22Rv1 (cell line): ENCODE data around the gene PGK1.
"Not testable (repeated sequence)": the region's sequence is repeated elsewhere in the genome, so short reads cannot be mapped to it uniquely, and the experiment has no call there.

Experiments used
- H3K27ac ChIP-seq: fragments of 450-650 bp; 2 replicates; pipeline ENCODE4 v1.5.1; 2017
- CTCF ChIP-seq: fragments of 450-650 bp; IDR thresholded peaks from 2 replicates; pipeline ENCODE4 v1.5.1; 2017; ENCODE audit warnings: mild to moderate bottlenecking
- ZFX ChIP-seq: fragments of 450-650 bp; IDR thresholded peaks from 2 replicates; pipeline ENCODE4 v1.6.1; 2017; ENCODE audit warnings: antibody characterized with exemption, borderline replicate concordance

Gene PGK1

GRCh38 chrX:78131117-78131516 lies 27.1 kb downstream of the PGK1 start:
- H3K27ac ChIP-seq = no peak overlapping the region
- no peak for TF ChIP-seq ZFX
- no peak for TF ChIP-seq CTCF

GRCh38 chrX:78133238-78133960 lies 29.4 kb downstream of the PGK1 start:
- H3K27ac ChIP-seq = no peak overlapping the region

GRCh38 chrX:78139160-78140123 lies 35.4 kb downstream of the PGK1 start, which contains the start of gene TAF9B:
Gene TAF9B (minus strand): TSS chrX:78139650. CDS start chrX:78139611, 39 bp downstream.
- TF ChIP-seq ZFX = no peak
- no peak for TF ChIP-seq CTCF
- H3K27ac ChIP-seq = peak within 1 kb of the TSS; percentile 50

More at GRCh38 chrX:78133238-78133960, 29.4 kb downstream of the PGK1 start:
- TF ChIP-seq ZFX = no peak
- no peak for TF ChIP-seq CTCF

- TF ChIP-seq ZFX (no peak), CTCF (no peak)
- no peak overlapping the region for H3K27ac ChIP-seq
Observed at GRCh38 chrX:78140206-78140605, 36.2 kb downstream of the PGK1 start.

GRCh38 chrX:78147002-78147540 lies 43.0 kb downstream of the PGK1 start:
- not testable (repeated sequence) for H3K27ac ChIP-seq

GRCh38 chrX:78157373-78157772 lies 53.3 kb downstream of the PGK1 start:
- not testable (repeated sequence) for H3K27ac ChIP-seq

GRCh38 chrX:78157846-78158245 lies 53.8 kb downstream of the PGK1 start:
- not testable (repeated sequence) for H3K27ac ChIP-seq

- H3K27ac ChIP-seq = not testable (repeated sequence)
Observed at GRCh38 chrX:78160711-78161110, 56.7 kb downstream of the PGK1 start.

GRCh38 chrX:78163175-78163574 lies 59.1 kb downstream of the PGK1 start:
- not testable (repeated sequence) for H3K27ac ChIP-seq

GRCh38 chrX:78165425-78165824 lies 61.4 kb downstream of the PGK1 start:
- H3K27ac ChIP-seq = no peak overlapping the region
- TF ChIP-seq ZFX = no peak
- TF ChIP-seq CTCF = no peak
